SK-N-SH (cell line): ENCODE results near the gene NRP2.

ENCODE experiments used
- CTCF ChIP-seq: fragments of 200-600 bp; sonication (generic); IDR thresholded peaks from 2 replicates; pipeline ENCODE4 v1.6.1; 2017; ENCODE audit warnings: antibody characterized with exemption, mild to moderate bottlenecking, moderate library complexity
- ELF1 ChIP-seq: IDR thresholded peaks from 2 replicates; pipeline ENCODE4 v1.4.0; 2012
- EP300 ChIP-seq, 2 experiments: IDR thresholded peaks; 2 replicates each; pipeline versions ENCODE4 v1.4.0 to v1.6.1; 2012; ENCODE audit warnings: borderline replicate concordance in 1 of 2, low read depth in 1 of 2, low read length in 1 of 2
- FOXJ3 ChIP-seq: sonication (generic); formaldehyde crosslinking; IDR thresholded peaks from 2 replicates; pipeline ENCODE4 v1.5.1; 2020; ENCODE audit warnings: mild to moderate bottlenecking, missing genetic modification reagents
- JUND ChIP-seq: IDR thresholded peaks from 2 replicates; pipeline ENCODE4 v1.4.0; 2012
- POLR2AphosphoS5 ChIP-seq: IDR thresholded peaks from 2 replicates; pipeline ENCODE4 v1.6.1; 2012; ENCODE audit warnings: low read depth, low read length
- RAD21 ChIP-seq: IDR thresholded peaks from 2 replicates; pipeline ENCODE4 v1.6.1; 2012; ENCODE audit warnings: mild to moderate bottlenecking, low read length
- SMC3 ChIP-seq: IDR thresholded peaks from 2 replicates; pipeline ENCODE4 v1.6.1; 2012; ENCODE audit warnings: low read depth, low read length, improper control_type of control experiment
- TAF1 ChIP-seq: IDR thresholded peaks from 2 replicates; pipeline ENCODE4 v1.6.1; 2012; ENCODE audit warnings: low read depth, mild to moderate bottlenecking, low read length, moderate library complexity, borderline replicate concordance

- TF ChIP-seq TAF1 (no peak), EP300 (IDR thresholded peaks at IDR 0.05; ENCODE audit: borderline replicate concordance in 1 of 2, low read depth in 1 of 2, low read length in 1 of 2) (no peak), CTCF (no peak), ELF1 (no peak), RAD21 (no peak), JUND (no peak), FOXJ3 (CRISPR knock-in tag) (no peak), SMC3 (no peak), POLR2AphosphoS5 (no peak)
Observed at GRCh38 chr2:205714789-205715720, 32.8 kb downstream of the NRP2 start.
